HG02852 (cell line): ENCODE data around the gene ARHGAP8.

Experiments used
- ATAC-seq: cut with Tn5 transposase; IDR thresholded peaks from one replicate; pipeline ENCODE4 v1.9.1; 2021; ENCODE audit warnings: mild to moderate bottlenecking, moderate library complexity; ENCODE audit not compliant: unreplicated experiment

The ARHGAP8 gene

GRCh38 chr22:44724859-44725258 lies 27.5 kb upstream of the ARHGAP8 start:
- ATAC-seq = no peak

- no peak for ATAC-seq
Measured at GRCh38 chr22:44726439-44726838, 25.9 kb upstream of the ARHGAP8 start.

GRCh38 chr22:44727148-44727547 lies 25.2 kb upstream of the ARHGAP8 start:
- ATAC-seq = no peak

- ATAC-seq = no peak
Measured at GRCh38 chr22:44727709-44728108, 24.7 kb upstream of the ARHGAP8 start.

- no peak for ATAC-seq
Measured at GRCh38 chr22:44728761-44729324, 23.5 kb upstream of the ARHGAP8 start.

- no peak for ATAC-seq
Measured at GRCh38 chr22:44729391-44730021, 22.9 kb upstream of the ARHGAP8 start.

- ATAC-seq = no peak
Measured at GRCh38 chr22:44730022-44730393, 22.4 kb upstream of the ARHGAP8 start.

- no peak for ATAC-seq
Measured at GRCh38 chr22:44730490-44731356, 21.7 kb upstream of the ARHGAP8 start.

- ATAC-seq = no peak
Measured at GRCh38 chr22:44731357-44731970, 20.9 kb upstream of the ARHGAP8 start.

GRCh38 chr22:44732017-44732561 lies 20.3 kb upstream of the ARHGAP8 start:
- ATAC-seq = no peak

GRCh38 chr22:44732661-44733060 lies 19.7 kb upstream of the ARHGAP8 start:
- ATAC-seq = no peak

- ATAC-seq = no peak
Measured at GRCh38 chr22:44733426-44734106, 18.8 kb upstream of the ARHGAP8 start.

GRCh38 chr22:44734278-44734677 lies 18.1 kb upstream of the ARHGAP8 start:
- ATAC-seq = no peak

- ATAC-seq = no peak
Measured at GRCh38 chr22:44734801-44735517, 17.4 kb upstream of the ARHGAP8 start.

- ATAC-seq = no peak
Measured at GRCh38 chr22:44735518-44736428, 16.6 kb upstream of the ARHGAP8 start.

GRCh38 chr22:44736581-44737405 lies 15.6 kb upstream of the ARHGAP8 start:
- ATAC-seq = no peak

- ATAC-seq = no peak
Measured at GRCh38 chr22:44737406-44738346, 14.7 kb upstream of the ARHGAP8 start.
